Gastroesophageal sphincter (tissue), 4 donors: ENCODE measurements around the gene LRP1B. TPM values are rescaled to one million over a fixed set of nuclear protein-coding genes. Genes with fewer than 3 reads are reported as not detected.

ENCODE experiments used
- ATAC-seq: fragments of 150-250 bp; one replicate; pipeline ENCODE4 v1.9.1; 2016; ENCODE audit warnings: mild to moderate bottlenecking, moderate library complexity
- H3K27ac ChIP-seq, 4 donors: fragments of 200-600 bp; sonication (generic) in 3 of 4; 1 replicate in 3 of 4; 2 replicates in 1 of 4; pipeline ENCODE4 v1.5.1; 2016 to 2019
- H3K27me3 ChIP-seq: fragments of 200-600 bp; sonication (generic); one replicate; pipeline ENCODE4 v1.5.1; 2019
- H3K36me3 ChIP-seq, 2 donors: fragments of 200-600 bp; sonication (generic); one replicate each; pipeline ENCODE4 v1.5.1; 2019; ENCODE audit warnings: control low read depth in 1 of 2
- H3K4me1 ChIP-seq, 3 donors: fragments of 200-600 bp; sonication (generic); 1 replicate in 2 of 3; 2 replicates in 1 of 3; pipeline ENCODE4 v1.5.1; 2016 to 2019; ENCODE audit warnings: control low read depth in 2 of 3
- H3K4me3 ChIP-seq, 2 donors: fragments of 200-600 bp; sonication (generic); one replicate each; pipeline ENCODE4 v1.5.1; 2019; ENCODE audit warnings: mild to moderate bottlenecking in 1 of 2, moderate library complexity in 1 of 2
- H3K9me3 ChIP-seq, 3 donors: fragments of 200-600 bp; sonication (generic); one replicate each; pipeline ENCODE4 v1.5.1; 2017 to 2019; ENCODE audit warnings: control low read depth in 2 of 3
- EP300 ChIP-seq: sonication (generic); formaldehyde crosslinking; IDR thresholded peaks from one replicate; pipeline ENCODE4 v1.6.1; 2017; ENCODE audit warnings: antibody characterized with exemption, mild to moderate bottlenecking
- POLR2A ChIP-seq, 2 donors: fragments of 450-650 bp; IDR thresholded peaks; one replicate each; pipeline ENCODE4 v1.6.1; 2017; ENCODE audit warnings: antibody characterized with exemption in 2 of 2, mild to moderate bottlenecking in 2 of 2, moderate library complexity in 1 of 2
- POLR2AphosphoS5 ChIP-seq: sonication (generic); formaldehyde crosslinking; IDR thresholded peaks from one replicate; pipeline ENCODE4 v1.6.1; 2017; ENCODE audit warnings: antibody characterized with exemption
- WGBS, 2 donors: methylation state at CpG; one replicate each; pipeline ENCODE4 v1.1.5; 2018; ENCODE audit warnings: low coverage in 1 of 2; 5-methylcytosine and 5-hydroxymethylcytosine counted together
- total RNA-seq, 4 donors: library from RNA; depleted of rRNA; stranded (reverse); fragments of >200 nt; gene quantifications; one replicate each; pipeline ENCODE4 v1.1.0, GENCODE V29; 2016
- TF ChIP-seq, protein P1 (sequence below), 4 experiments: fragments of 200-600 bp in 2 of 4; fragments of 450-650 bp in 2 of 4; sonication (generic) in 1 of 4; IDR thresholded peaks; one replicate each; pipeline ENCODE4 v1.5.1; 2017 to 2019; ENCODE audit warnings: antibody characterized with exemption in 4 of 4, mild to moderate bottlenecking in 2 of 4, moderate library complexity in 2 of 4

Gene LRP1B
- 10 to 100 TPM in 1 of 4 donors, 1 to 10 TPM in 1, under 1 TPM in 2; 0.27 to 20.7 (median 3.2) TPM for total RNA-seq

DNA sequence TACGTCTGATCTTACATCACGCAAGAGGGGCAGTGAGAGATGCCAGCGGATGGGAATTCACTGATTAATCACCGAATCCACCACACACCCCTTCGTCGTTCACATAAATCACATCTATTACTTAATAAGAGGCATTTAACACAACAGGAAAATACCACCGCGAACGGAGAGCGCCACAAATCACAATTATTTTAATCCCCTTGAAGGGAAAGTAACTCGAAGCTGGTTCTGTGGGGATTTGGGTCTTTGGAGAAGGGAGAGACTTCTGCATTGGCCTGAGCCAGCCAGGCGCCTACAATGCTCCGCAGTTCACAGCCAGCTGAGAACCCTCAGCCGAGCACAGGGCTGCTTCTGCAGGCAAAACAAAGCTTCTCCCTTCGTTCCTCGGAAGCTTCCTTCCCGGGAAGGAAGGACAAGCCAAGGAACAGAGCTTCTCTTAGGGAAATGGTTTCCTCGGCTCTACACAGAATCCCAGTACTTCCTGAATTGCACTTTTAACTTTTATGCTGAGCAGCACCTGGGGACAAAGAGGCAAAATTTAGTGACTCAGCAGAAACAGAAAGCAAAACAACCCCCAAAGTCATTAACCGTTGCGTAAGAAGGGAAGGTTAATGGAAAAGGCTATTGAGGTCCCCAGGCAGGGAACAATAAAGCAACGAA lies at the start of gene LRP1B:
LRP1B (minus strand) TSS at position 7 of the 660 bp plus-strand sequence. CDS start 287 bp downstream, outside the sequence.
- Histone ChIP-seq H3K4me3 (peak within 1 kb of the TSS; percentile 30 to 57), H3K9me3 (no peaks in the 10 kb centered on the region), H3K27me3 (peaks cover 15% of the 10 kb centered on the region), H3K36me3 (no peaks in the 10 kb centered on the region), H3K27ac (peak within 1 kb of the TSS in 2 of 4 donors; percentile 38 to 41), H3K4me1 (peaks cover 0 to 21% (median 0%) of the 10 kb centered on the region in 3 donors)
- ATAC-seq, result no peak
- WGBS, 2 donors, result 1 to 6% methylated on average over 13 to 14 of the region's 21 CpGs
- no peak for TF ChIP-seq EP300
- TF ChIP-seq, protein P1, sequence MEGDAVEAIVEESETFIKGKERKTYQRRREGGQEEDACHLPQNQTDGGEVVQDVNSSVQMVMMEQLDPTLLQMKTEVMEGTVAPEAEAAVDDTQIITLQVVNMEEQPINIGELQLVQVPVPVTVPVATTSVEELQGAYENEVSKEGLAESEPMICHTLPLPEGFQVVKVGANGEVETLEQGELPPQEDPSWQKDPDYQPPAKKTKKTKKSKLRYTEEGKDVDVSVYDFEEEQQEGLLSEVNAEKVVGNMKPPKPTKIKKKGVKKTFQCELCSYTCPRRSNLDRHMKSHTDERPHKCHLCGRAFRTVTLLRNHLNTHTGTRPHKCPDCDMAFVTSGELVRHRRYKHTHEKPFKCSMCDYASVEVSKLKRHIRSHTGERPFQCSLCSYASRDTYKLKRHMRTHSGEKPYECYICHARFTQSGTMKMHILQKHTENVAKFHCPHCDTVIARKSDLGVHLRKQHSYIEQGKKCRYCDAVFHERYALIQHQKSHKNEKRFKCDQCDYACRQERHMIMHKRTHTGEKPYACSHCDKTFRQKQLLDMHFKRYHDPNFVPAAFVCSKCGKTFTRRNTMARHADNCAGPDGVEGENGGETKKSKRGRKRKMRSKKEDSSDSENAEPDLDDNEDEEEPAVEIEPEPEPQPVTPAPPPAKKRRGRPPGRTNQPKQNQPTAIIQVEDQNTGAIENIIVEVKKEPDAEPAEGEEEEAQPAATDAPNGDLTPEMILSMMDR (IDR thresholded peaks at IDR 0.05), result no peak
- TF ChIP-seq POLR2A (IDR thresholded peaks at IDR 0.05), result no peak
- TF ChIP-seq POLR2AphosphoS5, result no peak

DNA sequence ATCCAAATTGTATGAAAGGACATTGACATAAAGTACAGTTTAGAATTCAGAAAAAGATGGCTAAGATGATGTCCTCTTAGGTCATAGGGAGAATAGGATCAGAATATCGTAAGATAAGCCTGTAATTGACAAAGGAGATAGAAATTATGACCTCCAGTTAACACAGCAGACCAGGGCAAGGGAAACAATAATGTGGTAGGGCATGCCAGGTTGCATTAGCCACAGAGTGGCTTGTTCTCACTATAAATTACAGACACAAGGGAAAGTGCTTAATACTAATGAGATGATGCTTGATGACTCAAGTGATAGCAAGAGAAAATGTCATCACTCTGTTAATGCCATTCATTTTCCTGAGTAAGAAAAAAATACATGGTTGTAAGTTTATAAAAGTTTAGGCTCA lies 48.9 kb upstream of the LRP1B start:
- Histone ChIP-seq H3K36me3 (no peaks in the 10 kb centered on the region), H3K27me3 (no peaks in the 10 kb centered on the region), H3K9me3 (no peaks in the 10 kb centered on the region), H3K27ac (no peak overlapping the region), H3K4me1 (no peaks in the 10 kb centered on the region), H3K4me3 (no peak overlapping the region)
- TF ChIP-seq, protein P1 (IDR thresholded peaks at IDR 0.05), result no peak
- TF ChIP-seq EP300 (no peak), POLR2A (IDR thresholded peaks at IDR 0.05) (no peak), POLR2AphosphoS5 (no peak)
- ATAC-seq, result no peak
- WGBS, 2 donors, result 92 to 100% methylated on average over 1 of the region's 1 CpG

DNA sequence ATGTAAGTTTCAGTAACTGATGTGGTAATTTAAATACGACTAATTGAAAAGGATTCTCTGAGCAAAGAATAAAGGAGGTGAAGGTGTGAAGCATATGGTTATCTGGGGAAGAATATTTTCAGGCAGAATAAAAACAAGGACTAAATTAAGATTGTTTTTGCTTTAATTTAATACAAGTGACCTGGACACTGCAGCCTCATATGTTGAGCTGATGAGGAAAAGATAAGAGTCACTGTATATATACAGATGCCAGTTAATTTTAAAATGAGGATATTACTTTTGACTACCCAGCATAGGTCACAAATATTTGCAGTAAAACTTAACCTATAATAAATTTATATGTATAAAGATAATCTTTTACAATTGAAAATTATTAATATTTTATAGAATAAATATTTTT lies 47.8 kb upstream of the LRP1B start:
- TF ChIP-seq POLR2A (IDR thresholded peaks at IDR 0.05) (no peak), EP300 (no peak), POLR2AphosphoS5 (no peak)
- TF ChIP-seq, protein P1 (IDR thresholded peaks at IDR 0.05), result no peak
- Histone ChIP-seq H3K9me3 (no peaks in the 10 kb centered on the region), H3K4me3 (no peak overlapping the region), H3K36me3 (no peaks in the 10 kb centered on the region), H3K27me3 (no peaks in the 10 kb centered on the region), H3K4me1 (no peaks in the 10 kb centered on the region), H3K27ac (no peak overlapping the region)
- WGBS, 2 donors, result 79 to 83% methylated on average over 1 of the region's 1 CpG
- no peak for ATAC-seq

DNA sequence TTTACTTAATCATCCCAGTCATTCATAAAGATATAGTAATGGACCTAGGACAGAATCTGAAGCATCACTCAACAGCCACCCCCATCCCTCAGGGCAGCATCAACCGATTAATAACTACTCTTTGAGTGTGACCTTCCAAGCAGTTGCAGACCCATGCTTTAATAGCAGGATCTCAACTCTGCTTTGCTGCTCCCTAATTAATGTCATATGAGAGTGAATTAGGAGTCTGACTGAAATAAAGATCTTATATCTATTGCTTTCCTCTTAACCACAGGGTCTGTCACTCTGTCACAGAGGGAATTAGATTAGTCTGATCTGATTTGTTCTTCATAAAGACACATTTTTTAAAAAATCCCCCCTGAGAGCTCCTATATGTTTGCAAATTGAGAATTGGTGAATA lies 46.1 kb upstream of the LRP1B start:
- WGBS, 2 donors, result 17 to 18% methylated on average over 1 of the region's 1 CpG
- ATAC-seq, result no peak
- H3K4me3 ChIP-seq, result no peak overlapping the region
- H3K27ac ChIP-seq, result no peak overlapping the region
- H3K4me1 ChIP-seq, result no peaks in the 10 kb centered on the region
- no peaks in the 10 kb centered on the region for H3K27me3 ChIP-seq
- H3K9me3 ChIP-seq, result no peaks in the 10 kb centered on the region
- no peak for TF ChIP-seq EP300
- no peak for TF ChIP-seq POLR2A (IDR thresholded peaks at IDR 0.05)
- no peak for TF ChIP-seq POLR2AphosphoS5
- no peaks in the 10 kb centered on the region for H3K36me3 ChIP-seq

DNA sequence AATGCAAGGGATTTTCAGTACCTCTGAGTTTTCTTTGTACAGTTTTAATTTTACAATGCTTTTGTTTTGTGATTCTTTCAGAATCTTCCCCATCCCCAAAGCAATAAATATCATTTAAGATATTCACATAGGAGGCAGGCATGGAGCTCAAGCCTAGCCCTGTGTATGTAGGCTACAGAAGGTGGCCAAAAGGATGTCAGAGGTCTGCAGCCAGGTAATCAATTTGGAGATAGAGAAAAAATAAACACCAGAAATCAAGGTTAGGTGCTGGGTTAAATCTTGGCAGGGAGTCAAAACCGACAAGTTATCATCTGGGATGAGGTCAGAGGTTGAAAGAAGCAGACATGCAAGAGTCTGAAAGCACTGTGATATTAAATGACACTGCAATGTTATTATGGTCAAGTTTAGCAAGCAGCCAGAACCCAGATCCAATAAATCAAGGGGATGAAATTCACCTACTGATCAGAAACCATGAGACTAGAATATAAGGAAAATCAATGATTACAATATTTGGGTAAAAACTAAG lies 45.1 kb upstream of the LRP1B start:
- H3K9me3 ChIP-seq, result no peaks in the 10 kb centered on the region
- no peak overlapping the region for H3K4me3 ChIP-seq
- H3K27me3 ChIP-seq, result no peaks in the 10 kb centered on the region
- ATAC-seq, result no peak
- H3K27ac ChIP-seq, result no peak overlapping the region
- 0 to 14% methylated on average over 1 of the region's 1 CpG for WGBS, 2 donors
- no peaks in the 10 kb centered on the region for H3K36me3 ChIP-seq
- TF ChIP-seq, protein P1 (IDR thresholded peaks at IDR 0.05), result no peak
- no peak for TF ChIP-seq POLR2AphosphoS5
- TF ChIP-seq EP300, result no peak
- no peaks in the 10 kb centered on the region for H3K4me1 ChIP-seq
